HepG2 (cell line): ENCODE measurements around the gene SLC66A3. TPM values are rescaled to one million over a fixed set of nuclear protein-coding genes. Genes with fewer than 3 reads are reported as not detected.

Experiments
- AKAP8 ChIP-seq: sonication (generic); formaldehyde crosslinking; IDR thresholded peaks from 2 replicates; pipeline ENCODE4 v1.5.1; 2020; ENCODE audit warnings: mild to moderate bottlenecking, missing genetic modification reagents
- ARNTL ChIP-seq: sonication (generic); formaldehyde crosslinking; IDR thresholded peaks from 2 replicates; pipeline ENCODE4 v1.4.0; 2020; ENCODE audit warnings: mild to moderate bottlenecking, missing genetic modification reagents
- CCDC6 ChIP-seq: sonication (generic); formaldehyde crosslinking; IDR thresholded peaks from 2 replicates; pipeline ENCODE4 v1.8.1; 2022; ENCODE audit warnings: mild to moderate bottlenecking, missing genetic modification reagents, moderate library complexity
- NFE2 ChIP-seq: sonication (generic); formaldehyde crosslinking; IDR thresholded peaks from 2 replicates; pipeline ENCODE4 v1.4.0; 2020; ENCODE audit warnings: missing genetic modification reagents
- NR2C2 ChIP-seq: sonication (generic); formaldehyde crosslinking; IDR thresholded peaks from 2 replicates; pipeline ENCODE4 v1.4.0; 2020; ENCODE audit warnings: missing genetic modification reagents, mild to moderate bottlenecking, moderate library complexity, borderline replicate concordance
- RAD21 ChIP-seq: fragments of 450-650 bp; formaldehyde crosslinking; IDR thresholded peaks from 2 replicates; pipeline ENCODE4 v1.5.0; 2020; ENCODE audit warnings: mild to moderate bottlenecking
- THAP11 ChIP-seq: IDR thresholded peaks from 2 replicates; pipeline ENCODE4 v1.6.1; 2016; ENCODE audit warnings: missing biosample characterization, missing genetic modification reagents
- ZFY ChIP-seq: sonication (generic); formaldehyde crosslinking; IDR thresholded peaks from 2 replicates; pipeline ENCODE4 v1.4.0; 2020; ENCODE audit warnings: missing genetic modification reagents
- ZNF253 ChIP-seq: sonication (generic); formaldehyde crosslinking; IDR thresholded peaks from 2 replicates; pipeline ENCODE4 v1.8.0; 2022; ENCODE audit warnings: mild to moderate bottlenecking, missing genetic modification reagents, borderline replicate concordance
- ZNF30 ChIP-seq: sonication (generic); formaldehyde crosslinking; IDR thresholded peaks from 2 replicates; pipeline ENCODE4 v1.5.0; 2020; ENCODE audit warnings: mild to moderate bottlenecking, missing genetic modification reagents
- ZNF839 ChIP-seq: sonication (generic); formaldehyde crosslinking; IDR thresholded peaks from 2 replicates; pipeline ENCODE4 v1.4.0; 2020; ENCODE audit warnings: missing genetic modification reagents, mild to moderate bottlenecking, borderline replicate concordance
- polyA plus RNA-seq, 8 experiments: library from polyadenylated mRNA; depleted of rRNA in 3 of 8; stranded (reverse) in 7 of 8; unstranded in 1 of 8; fragments of >200 nt; fragmentation: Illumina TruSeq in 4 of 8; extraction: Trizol in 4 of 8; gene quantifications; 2 replicates each; pipeline versions ENCODE4 v1.2.1 to v1.2.3, GENCODE V29; 2011 to 2016; ENCODE audit warnings: low read depth in 4 of 8, missing spikeins in 1 of 8, mixed read lengths in 1 of 8; ENCODE audit not compliant: insufficient read depth in 1 of 8
- total RNA-seq, 5 experiments: library from RNA; depleted of rRNA; stranded (reverse); fragments of >200 nt; fragmentation: Illumina TruSeq; extraction: Trizol; gene quantifications; 2 replicates each; pipeline ENCODE4 v1.2.3, GENCODE V29; 2016; ENCODE audit warnings: low read depth in 1 of 5
- TF ChIP-seq, protein P1 (sequence below): sonication (generic); formaldehyde crosslinking; IDR thresholded peaks from 2 replicates; pipeline ENCODE4 v1.4.0; 2020; ENCODE audit warnings: missing genetic modification reagents, mild to moderate bottlenecking, borderline replicate concordance
- TF ChIP-seq, protein P2 (sequence below): sonication (generic); formaldehyde crosslinking; conservative IDR thresholded peaks from 2 replicates; pipeline ENCODE4 v1.4.0; 2020; ENCODE audit warnings: missing genetic modification reagents
- TF ChIP-seq, protein P3 (sequence below): sonication (generic); formaldehyde crosslinking; IDR thresholded peaks from 2 replicates; pipeline ENCODE4 v1.8.0; 2022; ENCODE audit warnings: low read depth, missing genetic modification reagents
- TF ChIP-seq, protein P4 (sequence below): sonication (generic); formaldehyde crosslinking; IDR thresholded peaks from 2 replicates; pipeline ENCODE4 v1.4.0; 2020; ENCODE audit warnings: mild to moderate bottlenecking, missing genetic modification reagents
- TF ChIP-seq, protein P5 (sequence below): sonication (generic); formaldehyde crosslinking; IDR thresholded peaks from 2 replicates; pipeline ENCODE4 v1.5.0; 2020; ENCODE audit warnings: missing genetic modification reagents
- TF ChIP-seq, protein P6 (sequence below): sonication (generic); formaldehyde crosslinking; IDR thresholded peaks from 2 replicates; pipeline ENCODE4 v1.4.0; 2020; ENCODE audit warnings: low read depth, mild to moderate bottlenecking, missing genetic modification reagents
- TF ChIP-seq, protein P7 (sequence below): sonication (generic); formaldehyde crosslinking; IDR thresholded peaks from 2 replicates; pipeline ENCODE4 v1.5.0; 2020; ENCODE audit warnings: mild to moderate bottlenecking, missing genetic modification reagents

The SLC66A3 gene
- total and polyA plus RNA-seq, 2 of the 13 experiments (the other 11 are each of a cell fraction or from before 2014, with no cell fraction given): 2.2 to 3.7 TPM

DNA sequence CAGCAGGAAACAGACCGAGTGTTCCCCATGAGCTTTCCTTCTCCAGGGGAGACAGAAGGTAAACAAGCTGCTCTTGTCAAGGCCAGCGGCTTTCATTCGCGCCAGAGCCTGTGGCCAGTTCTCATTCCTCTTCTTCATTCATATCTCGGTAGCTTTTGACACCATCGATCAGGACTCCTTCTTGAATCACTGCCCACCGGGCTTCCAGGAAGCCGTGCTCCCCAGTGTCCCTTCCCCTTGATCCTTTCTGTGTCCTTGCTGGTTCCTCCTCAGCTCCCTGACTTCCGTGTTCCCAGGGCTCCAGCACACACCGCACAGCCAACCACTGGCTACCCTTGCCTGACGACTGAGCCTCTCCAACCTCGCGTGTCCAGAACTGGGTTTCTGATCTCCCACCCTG, 14.1 kb downstream of the SLC66A3 start (continued):
- TF ChIP-seq, protein P1, sequence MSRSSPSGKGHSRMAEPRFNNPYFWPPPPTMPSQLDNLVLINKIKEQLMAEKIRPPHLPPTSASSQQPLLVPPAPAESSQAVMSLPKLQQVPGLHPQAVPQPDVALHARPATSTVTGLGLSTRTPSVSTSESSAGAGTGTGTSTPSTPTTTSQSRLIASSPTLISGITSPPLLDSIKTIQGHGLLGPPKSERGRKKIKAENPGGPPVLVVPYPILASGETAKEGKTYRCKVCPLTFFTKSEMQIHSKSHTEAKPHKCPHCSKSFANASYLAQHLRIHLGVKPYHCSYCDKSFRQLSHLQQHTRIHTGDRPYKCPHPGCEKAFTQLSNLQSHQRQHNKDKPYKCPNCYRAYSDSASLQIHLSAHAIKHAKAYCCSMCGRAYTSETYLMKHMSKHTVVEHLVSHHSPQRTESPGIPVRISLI (CRISPR knock-in tag): peak; percentile 74; the same call in 1 of the 2 replicates
- TF ChIP-seq, protein P2, sequence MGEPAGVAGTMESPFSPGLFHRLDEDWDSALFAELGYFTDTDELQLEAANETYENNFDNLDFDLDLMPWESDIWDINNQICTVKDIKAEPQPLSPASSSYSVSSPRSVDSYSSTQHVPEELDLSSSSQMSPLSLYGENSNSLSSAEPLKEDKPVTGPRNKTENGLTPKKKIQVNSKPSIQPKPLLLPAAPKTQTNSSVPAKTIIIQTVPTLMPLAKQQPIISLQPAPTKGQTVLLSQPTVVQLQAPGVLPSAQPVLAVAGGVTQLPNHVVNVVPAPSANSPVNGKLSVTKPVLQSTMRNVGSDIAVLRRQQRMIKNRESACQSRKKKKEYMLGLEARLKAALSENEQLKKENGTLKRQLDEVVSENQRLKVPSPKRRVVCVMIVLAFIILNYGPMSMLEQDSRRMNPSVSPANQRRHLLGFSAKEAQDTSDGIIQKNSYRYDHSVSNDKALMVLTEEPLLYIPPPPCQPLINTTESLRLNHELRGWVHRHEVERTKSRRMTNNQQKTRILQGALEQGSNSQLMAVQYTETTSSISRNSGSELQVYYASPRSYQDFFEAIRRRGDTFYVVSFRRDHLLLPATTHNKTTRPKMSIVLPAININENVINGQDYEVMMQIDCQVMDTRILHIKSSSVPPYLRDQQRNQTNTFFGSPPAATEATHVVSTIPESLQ (CRISPR knock-in tag): no peak
- peak; percentile 18; the same call in 1 of the 2 replicates for TF ChIP-seq ZFY
- TF ChIP-seq, protein P3, sequence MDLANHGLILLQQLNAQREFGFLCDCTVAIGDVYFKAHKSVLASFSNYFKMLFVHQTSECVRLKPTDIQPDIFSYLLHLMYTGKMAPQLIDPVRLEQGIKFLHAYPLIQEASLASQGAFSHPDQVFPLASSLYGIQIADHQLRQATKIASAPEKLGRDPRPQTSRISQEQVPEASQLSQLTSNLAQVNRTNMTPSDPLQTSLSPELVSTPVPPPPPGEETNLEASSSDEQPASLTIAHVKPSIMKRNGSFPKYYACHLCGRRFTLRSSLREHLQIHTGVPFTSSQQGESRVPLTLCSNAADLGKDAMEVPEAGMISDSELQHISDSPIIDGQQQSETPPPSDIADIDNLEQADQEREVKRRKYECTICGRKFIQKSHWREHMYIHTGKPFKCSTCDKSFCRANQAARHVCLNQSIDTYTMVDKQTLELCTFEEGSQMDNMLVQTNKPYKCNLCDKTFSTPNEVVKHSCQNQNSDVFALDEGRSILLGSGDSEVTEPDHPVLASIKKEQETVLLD (CRISPR knock-in tag): no peak
- no peak for TF ChIP-seq ZNF30 (CRISPR knock-in tag)
- no peak for TF ChIP-seq NR2C2 (CRISPR knock-in tag)
- no peak for TF ChIP-seq RAD21
- TF ChIP-seq, protein P4, sequence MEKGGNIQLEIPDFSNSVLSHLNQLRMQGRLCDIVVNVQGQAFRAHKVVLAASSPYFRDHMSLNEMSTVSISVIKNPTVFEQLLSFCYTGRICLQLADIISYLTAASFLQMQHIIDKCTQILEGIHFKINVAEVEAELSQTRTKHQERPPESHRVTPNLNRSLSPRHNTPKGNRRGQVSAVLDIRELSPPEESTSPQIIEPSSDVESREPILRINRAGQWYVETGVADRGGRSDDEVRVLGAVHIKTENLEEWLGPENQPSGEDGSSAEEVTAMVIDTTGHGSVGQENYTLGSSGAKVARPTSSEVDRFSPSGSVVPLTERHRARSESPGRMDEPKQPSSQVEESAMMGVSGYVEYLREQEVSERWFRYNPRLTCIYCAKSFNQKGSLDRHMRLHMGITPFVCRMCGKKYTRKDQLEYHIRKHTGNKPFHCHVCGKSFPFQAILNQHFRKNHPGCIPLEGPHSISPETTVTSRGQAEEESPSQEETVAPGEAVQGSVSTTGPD: no peak
- TF ChIP-seq ZNF253 (CRISPR knock-in tag): no peak
- TF ChIP-seq NFE2 (CRISPR knock-in tag): no peak
- 0 out of 2 replicates have a peak, but pooled peaks have one; percentile 29 for TF ChIP-seq ARNTL (CRISPR knock-in tag)
- TF ChIP-seq, protein P5, sequence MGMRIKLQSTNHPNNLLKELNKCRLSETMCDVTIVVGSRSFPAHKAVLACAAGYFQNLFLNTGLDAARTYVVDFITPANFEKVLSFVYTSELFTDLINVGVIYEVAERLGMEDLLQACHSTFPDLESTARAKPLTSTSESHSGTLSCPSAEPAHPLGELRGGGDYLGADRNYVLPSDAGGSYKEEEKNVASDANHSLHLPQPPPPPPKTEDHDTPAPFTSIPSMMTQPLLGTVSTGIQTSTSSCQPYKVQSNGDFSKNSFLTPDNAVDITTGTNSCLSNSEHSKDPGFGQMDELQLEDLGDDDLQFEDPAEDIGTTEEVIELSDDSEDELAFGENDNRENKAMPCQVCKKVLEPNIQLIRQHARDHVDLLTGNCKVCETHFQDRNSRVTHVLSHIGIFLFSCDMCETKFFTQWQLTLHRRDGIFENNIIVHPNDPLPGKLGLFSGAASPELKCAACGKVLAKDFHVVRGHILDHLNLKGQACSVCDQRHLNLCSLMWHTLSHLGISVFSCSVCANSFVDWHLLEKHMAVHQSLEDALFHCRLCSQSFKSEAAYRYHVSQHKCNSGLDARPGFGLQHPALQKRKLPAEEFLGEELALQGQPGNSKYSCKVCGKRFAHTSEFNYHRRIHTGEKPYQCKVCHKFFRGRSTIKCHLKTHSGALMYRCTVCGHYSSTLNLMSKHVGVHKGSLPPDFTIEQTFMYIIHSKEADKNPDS (CRISPR knock-in tag): no peak
- no peak for TF ChIP-seq ZNF839 (CRISPR knock-in tag)
- TF ChIP-seq, protein P6, sequence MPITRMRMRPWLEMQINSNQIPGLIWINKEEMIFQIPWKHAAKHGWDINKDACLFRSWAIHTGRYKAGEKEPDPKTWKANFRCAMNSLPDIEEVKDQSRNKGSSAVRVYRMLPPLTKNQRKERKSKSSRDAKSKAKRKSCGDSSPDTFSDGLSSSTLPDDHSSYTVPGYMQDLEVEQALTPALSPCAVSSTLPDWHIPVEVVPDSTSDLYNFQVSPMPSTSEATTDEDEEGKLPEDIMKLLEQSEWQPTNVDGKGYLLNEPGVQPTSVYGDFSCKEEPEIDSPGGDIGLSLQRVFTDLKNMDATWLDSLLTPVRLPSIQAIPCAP (CRISPR knock-in tag): no peak
- TF ChIP-seq, protein P7, sequence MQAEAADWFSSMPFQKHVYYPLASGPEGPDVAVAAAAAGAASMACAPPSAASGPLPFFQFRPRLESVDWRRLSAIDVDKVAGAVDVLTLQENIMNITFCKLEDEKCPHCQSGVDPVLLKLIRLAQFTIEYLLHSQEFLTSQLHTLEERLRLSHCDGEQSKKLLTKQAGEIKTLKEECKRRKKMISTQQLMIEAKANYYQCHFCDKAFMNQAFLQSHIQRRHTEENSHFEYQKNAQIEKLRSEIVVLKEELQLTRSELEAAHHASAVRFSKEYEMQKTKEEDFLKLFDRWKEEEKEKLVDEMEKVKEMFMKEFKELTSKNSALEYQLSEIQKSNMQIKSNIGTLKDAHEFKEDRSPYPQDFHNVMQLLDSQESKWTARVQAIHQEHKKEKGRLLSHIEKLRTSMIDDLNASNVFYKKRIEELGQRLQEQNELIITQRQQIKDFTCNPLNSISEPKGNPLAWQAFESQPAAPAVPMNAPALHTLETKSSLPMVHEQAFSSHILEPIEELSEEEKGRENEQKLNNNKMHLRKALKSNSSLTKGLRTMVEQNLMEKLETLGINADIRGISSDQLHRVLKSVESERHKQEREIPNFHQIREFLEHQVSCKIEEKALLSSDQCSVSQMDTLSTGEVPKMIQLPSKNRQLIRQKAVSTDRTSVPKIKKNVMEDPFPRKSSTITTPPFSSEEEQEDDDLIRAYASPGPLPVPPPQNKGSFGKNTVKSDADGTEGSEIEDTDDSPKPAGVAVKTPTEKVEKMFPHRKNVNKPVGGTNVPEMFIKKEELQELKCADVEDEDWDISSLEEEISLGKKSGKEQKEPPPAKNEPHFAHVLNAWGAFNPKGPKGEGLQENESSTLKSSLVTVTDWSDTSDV (CRISPR knock-in tag): no peak
- no peak for TF ChIP-seq AKAP8
- TF ChIP-seq CCDC6 (CRISPR knock-in tag): no peak
- TF ChIP-seq THAP11: peak; percentile 21; the same call in 1 of the 2 replicates
